Upper lobe of left lung (tissue), 6 donors: ENCODE data around the gene GUCD1. TPM values are rescaled to one million over a fixed set of nuclear protein-coding genes. Genes with fewer than 3 reads are reported as not detected.

Experiments used
- ATAC-seq, 2 donors: fragments of 200-7000 bp; cut with Tn5 transposase; one replicate each; pipeline ENCODE4 v1.9.1; 2022; ENCODE audit warnings: mild to moderate bottlenecking in 2 of 2, moderate library complexity in 2 of 2; ENCODE audit not compliant: low FRiP score in 2 of 2
- DNase-seq, 2 donors: peaks; one replicate each; pipeline ENCODE4 v3.0.0-alpha.2; 2019 to 2020
- H3K27ac ChIP-seq, 4 donors: fragments of 200-600 bp; sonication (generic); one replicate each; pipeline ENCODE4 v1.5.1; 2016 to 2019
- H3K27me3 ChIP-seq, 4 donors: fragments of 200-600 bp; sonication (generic); one replicate each; pipeline ENCODE4 v1.5.1; 2017 to 2019
- H3K36me3 ChIP-seq, 4 donors: fragments of 200-600 bp; sonication (generic); one replicate each; pipeline ENCODE4 v1.5.1; 2016 to 2019
- H3K4me1 ChIP-seq, 4 donors: fragments of 200-600 bp; sonication (generic); one replicate each; pipeline ENCODE4 v1.5.1; 2018 to 2019
- H3K4me3 ChIP-seq, 4 donors: fragments of 200-600 bp; sonication (generic); one replicate each; pipeline ENCODE4 v1.5.1; 2017 to 2019; ENCODE audit warnings: mild to moderate bottlenecking in 2 of 4, moderate library complexity in 1 of 4
- H3K9me3 ChIP-seq, 4 donors: fragments of 200-600 bp; sonication (generic); one replicate each; pipeline ENCODE4 v1.5.1; 2018 to 2019
- CTCF ChIP-seq, 6 experiments: fragments of 450-650 bp in 4 of 6; fragments of 200-600 bp in 2 of 6; sonication (generic) in 2 of 6; IDR thresholded peaks; one replicate each; pipeline ENCODE4 v1.5.1; 2016 to 2019; ENCODE audit warnings: antibody characterized with exemption in 6 of 6
- EP300 ChIP-seq, 4 donors: sonication (generic); formaldehyde crosslinking; IDR thresholded peaks; one replicate each; pipeline ENCODE4 v1.5.1; 2017; ENCODE audit warnings: antibody characterized with exemption in 4 of 4, control low read depth in 2 of 4
- POLR2A ChIP-seq, 4 donors: fragments of 450-650 bp; IDR thresholded peaks; one replicate each; pipeline ENCODE4 v1.5.1; 2016 to 2017; ENCODE audit warnings: antibody characterized with exemption in 4 of 4, mild to moderate bottlenecking in 2 of 4
- POLR2AphosphoS5 ChIP-seq, 2 donors: sonication (generic); formaldehyde crosslinking; IDR thresholded peaks; one replicate each; pipeline ENCODE4 v1.5.1; 2017; ENCODE audit warnings: antibody characterized with exemption in 2 of 2
- WGBS, 2 donors: methylation state at CpG; one replicate each; pipeline ENCODE4 v1.1.5; 2017 to 2018; 5-methylcytosine and 5-hydroxymethylcytosine counted together
- total RNA-seq, 6 donors: library from RNA; depleted of rRNA in 4 of 6; stranded (reverse); fragments of >200 nt in 4 of 6; gene quantifications; one replicate each; pipeline versions ENCODE4 v1.1.0 to v1.2.1, GENCODE V29; 2016 to 2021
- donor health status: DM: no; HTN: no; CAD: no; lungs with moderate emphysema.
- donor health status: DM: no; HTN: yes; CAD: no; lungs with severe emphysema.

GUCD1 gene
- total RNA-seq, 6 donors from 2014 or later, result 77.5 to 231 (median 160) TPM

GRCh38 chr22:24494528-24495364, 60.2 kb downstream of the GUCD1 start, which contains the start of gene UPB1:
Gene UPB1 (plus strand): TSS chr22:24495332. CDS start chr22:24495404, 72 bp downstream.
- 50 to 67% methylated on average over 13 to 51 of the region's 76 CpGs for WGBS, 2 donors
- no peak for TF ChIP-seq CTCF (IDR thresholded peaks at IDR 0.05)
- no peak for TF ChIP-seq POLR2A (IDR thresholded peaks at IDR 0.05)
- TF ChIP-seq EP300 (IDR thresholded peaks at IDR 0.05), result no peak
- no peak for TF ChIP-seq POLR2AphosphoS5 (IDR thresholded peaks at IDR 0.05)
- H3K27me3 ChIP-seq, result peaks cover 0 to 6% (median 0%) of the 10 kb centered on the region in 4 donors
- DNase-seq (peak in 1 of 2 donors; percentile 85), ATAC-seq (peak in 1 of 2 donors; percentile 40)
- H3K4me1 ChIP-seq, result peaks cover 7 to 10% (median 9%) of the 10 kb centered on the region in 4 donors
- H3K9me3 ChIP-seq, result no peaks in the 10 kb centered on the region
- H3K4me3 ChIP-seq, result peak within 1 kb of the TSS in 3 of 4 donors; percentile 12 to 39 (median 29)
- H3K36me3 ChIP-seq, result no peaks in the 10 kb centered on the region
- H3K27ac ChIP-seq, result no peak within 1 kb of the TSS

- Histone ChIP-seq H3K27me3 (peaks cover 0 to 6% (median 0%) of the 10 kb centered on the region in 4 donors), H3K27ac (no peak overlapping the region), H3K9me3 (no peaks in the 10 kb centered on the region), H3K36me3 (no peaks in the 10 kb centered on the region), H3K4me1 (peaks cover 7 to 10% (median 9%) of the 10 kb centered on the region in 4 donors), H3K4me3 (peak overlapping the region in 3 of 4 donors; percentile 12 to 39 (median 29))
- no peak for DNase-seq
- ATAC-seq, result no peak
- 64 to 75% methylated on average over 20 to 21 of the region's 21 CpGs for WGBS, 2 donors
- TF ChIP-seq CTCF (IDR thresholded peaks at IDR 0.05) (no peak), POLR2AphosphoS5 (IDR thresholded peaks at IDR 0.05) (no peak), EP300 (IDR thresholded peaks at IDR 0.05) (no peak), POLR2A (IDR thresholded peaks at IDR 0.05) (no peak)
Observed at GRCh38 chr22:24494167-24494527, 60.8 kb downstream of the GUCD1 start.

DNA sequence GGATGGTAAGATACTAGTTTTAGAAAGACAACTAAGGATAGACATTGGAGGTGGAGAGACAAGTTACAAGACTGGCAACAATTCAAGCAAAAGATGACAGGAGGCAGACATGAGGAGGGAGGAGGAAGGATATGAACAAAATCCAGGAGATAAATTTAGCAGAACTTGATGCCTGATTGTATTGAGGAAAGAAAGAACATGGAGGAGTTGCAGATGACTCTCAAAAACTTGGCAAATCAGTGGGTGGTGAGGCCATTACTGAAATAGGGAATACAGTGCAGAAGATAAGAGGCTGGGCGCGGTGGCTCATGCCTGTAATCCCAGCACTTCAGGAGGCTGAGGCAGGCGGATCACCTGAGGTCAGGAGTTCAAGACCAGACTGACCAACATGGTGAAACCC, 62.5 kb downstream of the GUCD1 start:
- Histone ChIP-seq H3K9me3 (no peaks in the 10 kb centered on the region), H3K27me3 (peaks cover 0 to 6% (median 0%) of the 10 kb centered on the region in 4 donors), H3K36me3 (no peaks in the 10 kb centered on the region), H3K4me3 (no peak overlapping the region), H3K27ac (no peak overlapping the region), H3K4me1 (peaks cover 7 to 10% (median 9%) of the 10 kb centered on the region in 4 donors)
- WGBS, 2 donors, result 89 to 96% methylated on average over 3 of the region's 3 CpGs
- ATAC-seq (no peak), DNase-seq (no peak)
- TF ChIP-seq POLR2AphosphoS5 (IDR thresholded peaks at IDR 0.05) (no peak), EP300 (IDR thresholded peaks at IDR 0.05) (no peak), POLR2A (IDR thresholded peaks at IDR 0.05) (no peak), CTCF (IDR thresholded peaks at IDR 0.05) (no peak)

Other genes starting within 250 kb of the GUCD1 start
- gene ADORA2A, start 127.5 kb downstream of the GUCD1 start, total RNA-seq, result 10 to 100 TPM in 2 of 6 donors, 1 to 10 TPM in 4; 7.3 to 20.9 (median 8.8) TPM
- gene UPB1, start 59.8 kb downstream of the GUCD1 start, total RNA-seq, result 1 to 10 TPM in 5 of 6 donors, under 1 TPM in 1; 0.91 to 9.4 (median 1.4) TPM
- gene SNRPD3, start 861 bp upstream of the GUCD1 start, total RNA-seq, result 100 to 1,000 TPM in 1 of 6 donors, 10 to 100 TPM in 5; 66.8 to 119 (median 84.8) TPM
- gene LRRC75B, start 37.9 kb upstream of the GUCD1 start, total RNA-seq, result 10 to 100 TPM in 4 of 6 donors, 1 to 10 TPM in 2; 9.7 to 50.3 (median 13.2) TPM
- gene GGT1, start 48.1 kb upstream of the GUCD1 start, total RNA-seq, result 100 to 1,000 TPM in 4 of 6 donors, 10 to 100 TPM in 2; 57.4 to 220 (median 117) TPM
- gene PIWIL3, start 219.6 kb upstream of the GUCD1 start, total RNA-seq, result not detected